ENCODE results near the gene CLDND1. TPM values are rescaled to one million over a fixed set of nuclear protein-coding genes. Genes with fewer than 3 reads are reported as not detected.

CLDND1 gene
- total RNA-seq, 4 donors from 2014 or later = 60.2 to 113 (median 96.7) TPM

DNA sequence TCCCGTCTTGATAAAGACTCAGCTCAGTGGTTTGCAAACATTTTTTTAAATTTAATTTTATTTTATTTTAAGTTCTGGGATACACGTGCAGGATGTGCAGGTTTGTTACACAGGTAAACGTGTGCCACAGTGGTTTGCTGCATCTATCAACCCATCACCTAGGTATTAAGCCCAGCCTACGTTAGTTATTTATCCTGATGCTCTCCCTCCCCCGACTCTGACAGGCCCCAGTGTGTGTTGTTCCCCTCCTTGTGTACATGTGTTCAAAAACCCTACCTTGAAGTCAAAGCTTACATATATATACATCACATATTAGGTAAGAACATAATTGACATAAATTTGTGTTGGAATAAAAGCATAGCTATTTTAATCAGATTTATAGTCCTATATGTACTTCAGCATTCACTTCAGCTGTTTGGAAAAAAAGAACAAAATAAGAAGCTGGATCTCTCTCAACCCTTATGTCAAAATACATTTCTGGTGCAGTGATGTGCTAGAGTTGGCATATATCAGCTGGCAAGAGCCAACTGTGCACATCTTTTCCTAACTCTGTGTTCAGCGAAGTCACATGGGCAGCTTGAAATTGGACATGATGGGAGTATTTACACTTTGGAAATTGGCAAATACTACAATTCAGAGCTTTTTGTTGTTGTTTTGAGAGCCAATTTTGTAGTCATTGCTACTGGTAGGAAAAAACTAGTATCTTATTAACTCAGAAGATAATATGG lies 35.6 kb upstream of the CLDND1 start:
- H3K27ac ChIP-seq = peak overlapping the region in 2 of 4 donors; percentile 47 to 69

DNA sequence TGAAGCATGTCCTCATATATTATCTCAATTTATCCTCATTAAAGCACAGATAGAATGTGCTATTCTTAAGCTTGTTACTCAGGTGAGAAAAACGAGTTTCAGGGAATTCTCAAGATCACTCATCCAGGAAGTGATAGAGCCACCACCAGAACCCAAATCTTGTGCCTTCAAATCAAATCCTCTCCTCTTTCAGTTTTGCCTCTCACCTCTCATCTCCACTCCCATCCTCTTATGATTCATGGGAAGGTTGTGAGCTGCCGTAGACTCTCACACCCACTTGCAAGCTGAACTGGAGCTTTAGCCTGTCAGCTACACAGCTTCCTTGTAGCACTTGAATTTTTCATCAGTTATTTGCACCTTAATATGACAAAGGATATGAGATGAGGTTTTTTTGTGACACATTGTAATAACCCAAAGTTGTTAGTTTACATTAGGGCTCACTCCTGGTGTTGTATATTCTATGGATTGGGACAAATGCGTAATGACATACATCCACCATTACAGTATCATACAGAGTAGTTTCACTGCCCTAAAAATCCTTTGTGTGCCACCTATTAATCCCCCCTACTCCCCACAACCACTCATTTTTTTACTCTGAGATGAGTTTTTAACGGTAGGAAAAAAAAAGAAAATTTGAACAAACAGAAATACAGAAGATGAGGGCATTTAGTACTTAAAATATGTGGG lies 34.8 kb upstream of the CLDND1 start:
- Histone ChIP-seq H3K27ac (peak overlapping the region; percentile 35 to 69 (median 57)), H3K36me3 (no peaks in the 10 kb centered on the region), H3K4me3 (no peak overlapping the region), H3K27me3 (no peaks in the 10 kb centered on the region), H3K4me1 (no peaks in the 10 kb centered on the region), H3K9me3 (no peaks in the 10 kb centered on the region)
- TF ChIP-seq, protein P1, sequence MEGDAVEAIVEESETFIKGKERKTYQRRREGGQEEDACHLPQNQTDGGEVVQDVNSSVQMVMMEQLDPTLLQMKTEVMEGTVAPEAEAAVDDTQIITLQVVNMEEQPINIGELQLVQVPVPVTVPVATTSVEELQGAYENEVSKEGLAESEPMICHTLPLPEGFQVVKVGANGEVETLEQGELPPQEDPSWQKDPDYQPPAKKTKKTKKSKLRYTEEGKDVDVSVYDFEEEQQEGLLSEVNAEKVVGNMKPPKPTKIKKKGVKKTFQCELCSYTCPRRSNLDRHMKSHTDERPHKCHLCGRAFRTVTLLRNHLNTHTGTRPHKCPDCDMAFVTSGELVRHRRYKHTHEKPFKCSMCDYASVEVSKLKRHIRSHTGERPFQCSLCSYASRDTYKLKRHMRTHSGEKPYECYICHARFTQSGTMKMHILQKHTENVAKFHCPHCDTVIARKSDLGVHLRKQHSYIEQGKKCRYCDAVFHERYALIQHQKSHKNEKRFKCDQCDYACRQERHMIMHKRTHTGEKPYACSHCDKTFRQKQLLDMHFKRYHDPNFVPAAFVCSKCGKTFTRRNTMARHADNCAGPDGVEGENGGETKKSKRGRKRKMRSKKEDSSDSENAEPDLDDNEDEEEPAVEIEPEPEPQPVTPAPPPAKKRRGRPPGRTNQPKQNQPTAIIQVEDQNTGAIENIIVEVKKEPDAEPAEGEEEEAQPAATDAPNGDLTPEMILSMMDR (IDR thresholded peaks at IDR 0.05) = no peak
- TF ChIP-seq POLR2A (IDR thresholded peaks at IDR 0.05) = no peak
- no peak for DNase-seq

More for the DNA sequence above, 35.6 kb upstream of the CLDND1 start:
- no peaks in the 10 kb centered on the region for H3K27me3 ChIP-seq
- no peak for DNase-seq
- H3K4me3 ChIP-seq = no peak overlapping the region
- no peaks in the 10 kb centered on the region for H3K36me3 ChIP-seq
- no peaks in the 10 kb centered on the region for H3K4me1 ChIP-seq
- H3K9me3 ChIP-seq = no peaks in the 10 kb centered on the region
- TF ChIP-seq, protein P1 (IDR thresholded peaks at IDR 0.05) = no peak
- no peak for TF ChIP-seq POLR2A (IDR thresholded peaks at IDR 0.05)

GRCh38 chr3:98556164-98557130 lies 33.7 kb upstream of the CLDND1 start:
- Histone ChIP-seq H3K9me3 (no peaks in the 10 kb centered on the region), H3K27ac (peak overlapping the region; percentile 35 to 69 (median 57)), H3K4me1 (peaks cover 0 to 9% (median 4%) of the 10 kb centered on the region in 4 donors), H3K4me3 (no peak overlapping the region), H3K36me3 (no peaks in the 10 kb centered on the region), H3K27me3 (no peaks in the 10 kb centered on the region)
- DNase-seq = no peak
- TF ChIP-seq POLR2A (IDR thresholded peaks at IDR 0.05) = no peak
- TF ChIP-seq, protein P1 (IDR thresholded peaks at IDR 0.05) = no peak

DNA sequence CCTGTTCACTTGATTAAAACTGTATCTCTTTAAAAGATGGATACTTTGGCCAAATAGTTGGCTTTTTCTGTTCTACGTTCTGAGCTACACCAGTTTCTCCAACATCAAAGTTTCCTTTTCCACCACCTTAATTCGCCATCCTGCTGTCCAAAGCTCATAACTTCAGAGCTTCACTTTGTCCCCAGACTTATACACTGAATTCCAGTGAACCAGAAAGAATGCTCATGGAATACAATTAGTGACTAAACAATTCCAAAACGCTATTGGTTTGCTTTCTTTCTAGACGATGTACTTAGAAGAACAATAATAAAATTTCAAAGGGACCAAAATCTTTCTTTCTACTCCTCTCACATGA lies 32.3 kb upstream of the CLDND1 start:
- TF ChIP-seq POLR2A (IDR thresholded peaks at IDR 0.05) = no peak
- TF ChIP-seq, protein P1 (IDR thresholded peaks at IDR 0.05) = no peak
- Histone ChIP-seq H3K9me3 (no peaks in the 10 kb centered on the region), H3K4me3 (no peak overlapping the region), H3K27me3 (no peaks in the 10 kb centered on the region), H3K27ac (peak overlapping the region in 3 of 4 donors; percentile 47 to 75 (median 69)), H3K36me3 (no peaks in the 10 kb centered on the region), H3K4me1 (peaks cover 0 to 12% (median 5%) of the 10 kb centered on the region in 4 donors)
- no peak for DNase-seq

DNA sequence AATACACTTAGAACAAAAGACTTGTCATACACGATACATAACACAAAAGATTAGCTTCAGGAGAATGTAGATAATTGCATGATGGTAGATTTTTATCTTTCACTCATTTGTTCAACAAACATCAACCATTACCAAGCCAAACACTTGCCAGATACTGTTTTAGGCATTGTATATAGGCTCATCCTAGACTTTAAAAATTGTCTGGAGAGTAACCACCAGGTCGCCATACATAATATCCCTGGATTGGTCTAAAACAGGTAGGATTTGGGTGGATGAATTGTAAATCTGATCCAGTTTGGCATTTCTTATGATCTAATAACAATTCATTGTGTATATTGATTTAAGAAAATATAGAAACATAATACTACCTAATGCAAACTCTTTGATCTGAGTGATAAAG lies 31.9 kb upstream of the CLDND1 start:
- TF ChIP-seq, protein P1 (IDR thresholded peaks at IDR 0.05) = no peak
- no peak for TF ChIP-seq POLR2A (IDR thresholded peaks at IDR 0.05)
- Histone ChIP-seq H3K4me3 (no peak overlapping the region), H3K27ac (peak overlapping the region in 3 of 4 donors; percentile 47 to 75 (median 69)), H3K4me1 (peaks cover 0 to 12% (median 5%) of the 10 kb centered on the region in 4 donors), H3K27me3 (no peaks in the 10 kb centered on the region), H3K9me3 (no peaks in the 10 kb centered on the region), H3K36me3 (no peaks in the 10 kb centered on the region)
- DNase-seq = no peak
